ENCODE data around the gene RETREG3. TPM values are rescaled to one million over a fixed set of nuclear protein-coding genes. Genes with fewer than 3 reads are reported as not detected.

Gene RETREG3
- total RNA-seq, 3 donors from 2014 or later (not counting 1 experiment from before 2014, with no cell fraction given): 76.0 to 114 (median 101) TPM

GRCh38 chr17:42618442-42619150 is 9.4 kb upstream of the RETREG3 start:
- TF ChIP-seq CTCF (IDR thresholded peaks at IDR 0.05): no peak
- H3K27me3 ChIP-seq (ENCODE audit: control insufficient read depth, insufficient read depth, low read length): no peaks in the 10 kb centered on the region
- H3K9me3 ChIP-seq (ENCODE audit: control insufficient read depth, insufficient read depth, low read length): no peaks in the 10 kb centered on the region
- intact Hi-C loops (cut with micrococcal nuclease): no loop called here
- H3K27me3 Mint-ChIP-seq (ENCODE audit: low read depth in 2 of 2): no peaks in the 10 kb centered on the region
- peak in 1 of 2 donors; percentile 19 for DNase-seq
- peak overlapping the region; percentile 38 for H3K4me3 Mint-ChIP-seq
- H3K4me1 Mint-ChIP-seq: peaks cover 10% of the 10 kb centered on the region in 2 donors
- H3K27ac ChIP-seq (ENCODE audit: low read length): no peak overlapping the region
- no peaks in the 10 kb centered on the region for H3K9me3 Mint-ChIP-seq
- H3K27ac Mint-ChIP-seq: no peak overlapping the region
- H3K4me1 ChIP-seq (ENCODE audit: control insufficient read depth, insufficient read depth, low read length): peaks cover 15% of the 10 kb centered on the region
- H3K36me3 Mint-ChIP-seq: no peaks in the 10 kb centered on the region
- WGBS (ENCODE audit: insufficient coverage): 22% methylated on average over 9 of the region's 9 CpGs
- H3K36me3 ChIP-seq (ENCODE audit: control insufficient read depth, insufficient read depth, low read length): peaks cover 16% of the 10 kb centered on the region
- peak in 2 of 3 donors; percentile 14 to 40 for ATAC-seq
- H3K4me3 ChIP-seq (ENCODE audit: low read length): no peak overlapping the region

DNA sequence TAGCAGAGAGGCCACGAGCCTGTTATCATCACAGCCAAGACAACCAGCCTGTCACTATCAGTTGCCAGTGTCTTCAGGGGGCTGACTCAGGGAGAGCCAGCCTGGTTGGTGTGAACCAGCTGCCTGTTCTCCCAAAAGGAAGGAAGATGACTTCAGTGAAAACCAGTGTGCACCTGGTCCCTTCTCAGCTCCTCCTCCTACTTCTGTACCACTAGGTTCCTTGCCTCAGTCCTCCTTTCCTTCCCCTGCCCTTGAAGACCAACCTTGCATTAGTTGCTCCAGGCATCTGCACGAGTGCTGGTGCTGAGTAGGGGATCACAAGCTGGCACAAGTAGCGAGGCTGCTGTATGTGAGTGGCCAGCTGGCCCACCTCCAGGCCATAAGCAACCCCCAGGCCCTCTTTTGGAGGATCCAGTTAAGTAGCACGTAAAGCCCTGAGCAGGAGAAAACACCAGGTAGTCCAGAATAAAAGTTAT is 8.8 kb upstream of the RETREG3 start:
- no peaks in the 10 kb centered on the region for H3K36me3 Mint-ChIP-seq
- ATAC-seq (no peak), DNase-seq (no peak)
- WGBS (ENCODE audit: insufficient coverage): 86% methylated on average over 4 of the region's 4 CpGs
- Histone ChIP-seq H3K4me1 (ENCODE audit: control insufficient read depth, insufficient read depth, low read length) (peaks cover 15% of the 10 kb centered on the region), H3K27ac (ENCODE audit: low read length) (no peak overlapping the region), H3K4me3 (ENCODE audit: low read length) (no peak overlapping the region), H3K27me3 (ENCODE audit: control insufficient read depth, insufficient read depth, low read length) (no peaks in the 10 kb centered on the region), H3K9me3 (ENCODE audit: control insufficient read depth, insufficient read depth, low read length) (no peaks in the 10 kb centered on the region), H3K36me3 (ENCODE audit: control insufficient read depth, insufficient read depth, low read length) (peaks cover 21% of the 10 kb centered on the region)
- H3K27me3 Mint-ChIP-seq (ENCODE audit: low read depth in 2 of 2): no peaks in the 10 kb centered on the region
- no peak overlapping the region for H3K27ac Mint-ChIP-seq
- intact Hi-C loops (cut with micrococcal nuclease): no loop called here
- TF ChIP-seq CTCF (IDR thresholded peaks at IDR 0.05): no peak
- no peaks in the 10 kb centered on the region for H3K9me3 Mint-ChIP-seq
- peaks cover 10% of the 10 kb centered on the region in 2 donors for H3K4me1 Mint-ChIP-seq
- no peak overlapping the region for H3K4me3 Mint-ChIP-seq

DNA sequence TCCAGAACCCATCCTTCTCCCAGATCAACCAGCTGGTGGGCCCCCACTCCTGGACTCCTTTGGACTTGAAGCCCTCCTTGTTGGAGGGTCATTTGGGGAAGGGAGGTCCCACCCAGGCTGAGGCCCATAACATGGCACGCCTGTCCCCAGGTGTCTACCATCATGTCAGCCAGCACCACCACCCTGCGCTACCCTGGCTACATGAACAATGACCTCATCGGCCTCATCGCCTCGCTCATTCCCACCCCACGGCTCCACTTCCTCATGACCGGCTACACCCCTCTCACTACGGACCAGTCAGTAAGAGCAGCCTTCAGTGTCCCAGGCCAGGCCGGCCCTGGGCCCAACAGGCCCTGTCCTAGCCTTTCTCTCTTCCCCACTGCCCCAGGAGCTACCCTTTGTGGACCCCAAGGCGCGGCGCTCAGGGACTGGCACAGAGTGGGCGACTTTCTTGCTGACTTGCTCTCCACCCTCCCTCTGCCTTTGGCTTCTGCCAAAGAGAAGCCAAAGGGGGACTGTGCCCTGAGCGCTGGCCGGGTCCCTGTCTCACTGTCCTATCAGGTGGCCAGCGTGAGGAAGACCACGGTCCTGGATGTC is 4.6 kb upstream of the RETREG3 start:
- 97% methylated on average over 15 of the region's 17 CpGs for WGBS (ENCODE audit: insufficient coverage)
- no peaks in the 10 kb centered on the region for H3K27me3 Mint-ChIP-seq (ENCODE audit: low read depth in 2 of 2)
- no peaks in the 10 kb centered on the region for H3K9me3 Mint-ChIP-seq
- ATAC-seq (no peak), DNase-seq (no peak)
- peaks cover 17 to 18% of the 10 kb centered on the region in 2 donors for H3K4me1 Mint-ChIP-seq
- no peak overlapping the region for H3K4me3 ChIP-seq (ENCODE audit: low read length)
- H3K36me3 Mint-ChIP-seq: no peaks in the 10 kb centered on the region
- H3K4me3 Mint-ChIP-seq: no peak overlapping the region
- intact Hi-C loops (cut with micrococcal nuclease): no loop called here
- H3K9me3 ChIP-seq (ENCODE audit: control insufficient read depth, insufficient read depth, low read length): no peaks in the 10 kb centered on the region
- no peak overlapping the region for H3K27ac ChIP-seq (ENCODE audit: low read length)
- H3K27me3 ChIP-seq (ENCODE audit: control insufficient read depth, insufficient read depth, low read length): no peaks in the 10 kb centered on the region
- no peak overlapping the region for H3K27ac Mint-ChIP-seq
- no peak for TF ChIP-seq CTCF (IDR thresholded peaks at IDR 0.05)
- H3K4me1 ChIP-seq (ENCODE audit: control insufficient read depth, insufficient read depth, low read length): peaks cover 21% of the 10 kb centered on the region
- H3K36me3 ChIP-seq (ENCODE audit: control insufficient read depth, insufficient read depth, low read length): peaks cover 30% of the 10 kb centered on the region

Data from natural killer cell (primary cell).